GDM1 (cell line): ENCODE results near the gene ADAMTS18.
"Not testable (repeated sequence)": the region's sequence is repeated elsewhere in the genome, so short reads cannot be mapped to it uniquely, and the experiment has no call there.

Experiments used
- DNase-seq: peaks from one replicate; lab custom pipeline; 2025; lab: John Stamatoyannopoulos, UW

The ADAMTS18 gene, protein sequence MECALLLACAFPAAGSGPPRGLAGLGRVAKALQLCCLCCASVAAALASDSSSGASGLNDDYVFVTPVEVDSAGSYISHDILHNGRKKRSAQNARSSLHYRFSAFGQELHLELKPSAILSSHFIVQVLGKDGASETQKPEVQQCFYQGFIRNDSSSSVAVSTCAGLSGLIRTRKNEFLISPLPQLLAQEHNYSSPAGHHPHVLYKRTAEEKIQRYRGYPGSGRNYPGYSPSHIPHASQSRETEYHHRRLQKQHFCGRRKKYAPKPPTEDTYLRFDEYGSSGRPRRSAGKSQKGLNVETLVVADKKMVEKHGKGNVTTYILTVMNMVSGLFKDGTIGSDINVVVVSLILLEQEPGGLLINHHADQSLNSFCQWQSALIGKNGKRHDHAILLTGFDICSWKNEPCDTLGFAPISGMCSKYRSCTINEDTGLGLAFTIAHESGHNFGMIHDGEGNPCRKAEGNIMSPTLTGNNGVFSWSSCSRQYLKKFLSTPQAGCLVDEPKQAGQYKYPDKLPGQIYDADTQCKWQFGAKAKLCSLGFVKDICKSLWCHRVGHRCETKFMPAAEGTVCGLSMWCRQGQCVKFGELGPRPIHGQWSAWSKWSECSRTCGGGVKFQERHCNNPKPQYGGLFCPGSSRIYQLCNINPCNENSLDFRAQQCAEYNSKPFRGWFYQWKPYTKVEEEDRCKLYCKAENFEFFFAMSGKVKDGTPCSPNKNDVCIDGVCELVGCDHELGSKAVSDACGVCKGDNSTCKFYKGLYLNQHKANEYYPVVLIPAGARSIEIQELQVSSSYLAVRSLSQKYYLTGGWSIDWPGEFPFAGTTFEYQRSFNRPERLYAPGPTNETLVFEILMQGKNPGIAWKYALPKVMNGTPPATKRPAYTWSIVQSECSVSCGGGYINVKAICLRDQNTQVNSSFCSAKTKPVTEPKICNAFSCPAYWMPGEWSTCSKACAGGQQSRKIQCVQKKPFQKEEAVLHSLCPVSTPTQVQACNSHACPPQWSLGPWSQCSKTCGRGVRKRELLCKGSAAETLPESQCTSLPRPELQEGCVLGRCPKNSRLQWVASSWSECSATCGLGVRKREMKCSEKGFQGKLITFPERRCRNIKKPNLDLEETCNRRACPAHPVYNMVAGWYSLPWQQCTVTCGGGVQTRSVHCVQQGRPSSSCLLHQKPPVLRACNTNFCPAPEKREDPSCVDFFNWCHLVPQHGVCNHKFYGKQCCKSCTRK (N-terminal part only)

DNA sequence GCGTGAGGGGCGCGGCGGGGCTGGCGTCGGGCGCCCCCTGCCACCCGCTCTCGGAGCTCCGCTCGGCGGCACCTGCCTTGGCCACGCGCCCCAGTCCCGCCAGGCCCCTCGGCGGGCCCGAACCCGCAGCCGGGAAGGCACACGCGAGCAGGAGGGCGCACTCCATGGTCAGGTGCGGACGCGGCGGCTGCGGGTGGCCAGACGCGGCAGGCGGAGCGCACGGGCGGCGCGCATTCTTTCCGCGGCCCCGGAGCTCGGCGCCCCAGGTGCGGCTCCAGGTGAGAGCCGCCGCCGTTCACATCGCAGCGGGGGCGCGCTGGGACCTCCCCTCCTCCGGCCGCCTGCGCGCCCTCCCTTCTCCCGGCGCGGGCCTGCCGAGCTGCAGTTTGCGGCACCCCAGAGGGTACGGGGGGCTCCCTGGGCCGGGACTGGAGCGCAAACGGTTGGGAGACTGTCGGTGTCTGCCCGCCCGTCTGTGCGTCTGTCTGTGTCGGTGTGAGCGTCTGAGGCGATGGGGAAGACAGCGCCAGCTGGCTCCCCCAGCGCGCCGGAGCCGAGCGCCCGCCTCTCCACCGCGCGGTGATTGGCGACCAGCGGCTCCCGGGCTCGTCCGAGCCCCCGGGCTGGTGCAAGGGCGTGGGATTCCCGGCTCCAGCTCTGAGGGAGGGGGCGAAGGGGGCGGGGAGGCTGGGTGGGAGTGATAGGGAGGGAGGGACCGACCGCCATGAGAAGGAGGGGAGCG, at the start of gene ADAMTS18:
Gene ADAMTS18 (minus strand): TSS at position 505 of the 742 bp plus-strand sequence. CDS start 339 bp downstream, at position 166.
- DNase-seq = no peak

DNA sequence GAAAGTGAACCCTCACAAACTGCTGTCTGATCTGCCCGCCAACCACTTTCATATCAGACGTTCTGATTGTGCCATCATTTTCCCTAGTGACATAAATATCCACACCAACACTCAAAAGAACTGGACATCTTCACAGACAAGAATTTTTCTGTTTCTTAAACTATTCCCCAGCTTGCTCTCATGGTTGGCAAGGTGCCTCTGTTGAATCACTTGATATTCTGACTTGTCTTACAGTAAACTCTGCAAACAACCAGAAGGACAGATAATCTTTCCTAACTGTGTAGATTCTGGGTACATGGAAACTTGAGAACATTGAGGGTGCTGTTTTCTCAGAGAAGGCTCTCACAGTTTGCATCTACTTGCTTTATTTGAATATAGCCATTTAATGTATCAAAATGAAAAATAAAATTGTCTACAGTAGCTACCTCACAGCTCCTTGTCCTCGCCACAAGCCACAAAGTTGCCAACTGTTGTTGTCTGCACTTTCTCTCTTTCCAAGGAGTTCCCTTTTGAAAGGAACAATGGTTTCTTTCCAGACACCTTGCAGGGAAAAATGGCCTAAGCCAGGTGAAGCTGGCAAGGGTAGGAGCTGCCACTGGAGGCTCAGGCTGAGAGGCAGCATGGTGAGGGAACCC, 46.0 kb upstream of the ADAMTS18 start:
- no peak for DNase-seq

DNA sequence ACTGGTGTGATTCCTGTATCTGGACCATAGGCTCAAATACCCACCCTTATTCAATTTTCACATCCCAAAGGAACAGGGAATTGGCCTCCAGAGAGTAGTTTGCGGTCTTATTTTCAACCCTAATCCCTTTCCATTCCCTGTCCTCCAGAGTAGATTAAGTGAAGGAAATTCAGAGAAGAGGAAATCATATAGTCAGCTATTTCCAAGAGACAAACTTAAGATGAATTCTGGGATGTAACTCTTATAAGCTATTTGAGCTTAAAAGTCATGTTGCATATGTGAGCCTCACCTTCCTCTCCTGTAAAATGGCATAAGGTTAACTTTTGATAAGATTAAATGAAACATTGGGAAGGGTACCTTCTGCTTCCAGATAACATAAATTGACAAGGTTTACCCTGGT, 37.4 kb upstream of the ADAMTS18 start:
- no peak for DNase-seq

DNA sequence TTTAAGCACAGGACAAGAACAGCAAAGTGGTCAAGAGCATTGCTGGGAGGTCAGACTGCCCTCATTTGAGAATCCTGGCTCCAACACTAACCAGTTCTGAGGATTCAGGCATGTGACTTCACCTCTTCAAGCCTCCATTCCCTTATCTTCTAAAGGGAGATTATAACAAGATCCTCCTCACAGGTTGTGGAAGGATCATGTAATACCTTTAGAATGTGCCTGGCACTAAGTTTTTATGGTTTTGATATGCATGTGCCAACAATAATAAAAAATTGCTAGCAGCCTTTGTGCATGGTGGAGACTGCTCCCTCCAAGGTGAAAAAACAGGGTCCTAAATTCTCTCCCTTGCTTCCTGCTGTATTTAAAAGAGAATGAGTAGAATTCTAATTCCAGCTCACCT, 36.0 kb upstream of the ADAMTS18 start:
- DNase-seq = no peak

DNA sequence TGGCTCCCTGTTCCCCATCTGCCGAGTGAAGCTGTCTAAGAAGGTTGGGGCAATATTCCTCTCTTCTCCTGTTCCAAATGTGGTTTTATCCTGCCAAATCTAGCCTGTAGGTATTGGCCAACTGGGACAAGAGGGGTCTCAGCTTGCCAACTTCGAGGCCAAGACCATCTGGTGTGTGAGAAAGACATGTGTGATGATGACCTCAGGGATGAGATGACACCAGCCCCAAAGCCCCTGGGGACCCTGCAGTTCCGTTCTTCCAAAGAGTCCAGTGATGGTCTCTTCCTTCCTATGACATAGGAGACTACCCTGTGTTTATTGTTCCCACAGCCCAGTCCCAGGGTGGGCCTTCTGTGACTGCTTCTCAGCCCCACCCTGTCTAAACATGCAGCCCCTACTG, 34.8 kb upstream of the ADAMTS18 start:
- no peak for DNase-seq

DNA sequence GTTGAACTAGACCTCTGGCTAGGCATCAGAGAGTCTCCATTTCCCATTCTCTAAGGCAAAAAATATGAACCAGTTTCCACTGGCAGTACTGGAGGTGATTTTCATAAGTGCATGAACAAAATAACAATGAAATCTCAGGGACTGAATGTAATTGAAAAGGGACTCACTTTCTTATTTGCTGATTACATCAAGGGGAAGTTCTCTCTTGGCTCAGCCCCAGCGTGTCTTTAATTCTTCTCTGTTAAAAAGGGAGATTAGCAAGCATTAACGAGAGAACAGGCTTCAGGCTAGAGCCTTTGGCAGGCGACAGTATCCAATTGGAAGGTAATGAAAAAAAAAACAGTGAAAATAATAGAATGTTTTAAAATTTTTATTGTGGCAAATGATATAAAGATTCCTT, 34.0 kb upstream of the ADAMTS18 start:
- DNase-seq = no peak

DNA sequence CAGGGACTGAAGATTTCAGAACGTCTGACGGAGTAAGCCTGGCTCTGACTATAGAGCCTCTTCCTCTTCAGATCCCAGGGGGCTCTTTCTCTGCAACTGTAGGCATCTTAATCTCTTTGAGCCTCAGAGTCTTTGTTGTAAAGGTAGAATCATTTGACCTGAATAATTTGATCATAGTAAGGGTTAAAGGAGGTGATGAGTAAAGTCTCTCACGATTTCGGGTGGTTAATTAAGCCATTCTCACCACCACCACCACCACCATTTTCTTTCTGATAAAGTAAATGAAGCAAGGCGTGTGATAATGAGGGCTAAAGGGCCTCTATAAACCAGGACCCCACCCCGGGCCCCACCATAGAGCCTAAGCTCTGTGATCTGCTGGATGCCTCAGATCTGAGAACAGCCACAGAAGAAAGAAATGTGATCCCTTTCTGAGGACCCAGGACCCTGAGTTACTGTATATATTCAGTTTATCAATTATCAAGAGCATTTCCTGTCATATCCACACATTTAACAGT, 33.0 kb upstream of the ADAMTS18 start:
- no peak for DNase-seq

DNA sequence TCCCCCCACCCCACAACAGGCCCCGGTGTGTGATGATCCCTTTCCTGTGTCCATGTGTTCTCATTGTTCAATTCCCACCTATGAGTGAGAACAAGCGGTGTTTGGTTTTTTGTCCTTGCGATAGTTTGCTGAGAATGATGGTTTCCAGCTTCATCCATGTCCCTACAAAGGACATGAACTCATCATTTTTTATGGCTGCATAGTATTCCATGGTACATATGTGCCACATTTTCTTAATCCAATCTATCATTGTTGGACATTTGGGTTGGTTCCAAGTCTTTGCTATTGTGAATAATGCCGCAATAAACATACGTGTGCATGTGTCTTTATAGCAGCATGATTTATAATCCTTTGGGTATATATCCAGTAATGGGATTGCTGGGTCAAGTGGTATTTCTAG, 28.8 kb upstream of the ADAMTS18 start:
- not testable (repeated sequence) for DNase-seq

DNA sequence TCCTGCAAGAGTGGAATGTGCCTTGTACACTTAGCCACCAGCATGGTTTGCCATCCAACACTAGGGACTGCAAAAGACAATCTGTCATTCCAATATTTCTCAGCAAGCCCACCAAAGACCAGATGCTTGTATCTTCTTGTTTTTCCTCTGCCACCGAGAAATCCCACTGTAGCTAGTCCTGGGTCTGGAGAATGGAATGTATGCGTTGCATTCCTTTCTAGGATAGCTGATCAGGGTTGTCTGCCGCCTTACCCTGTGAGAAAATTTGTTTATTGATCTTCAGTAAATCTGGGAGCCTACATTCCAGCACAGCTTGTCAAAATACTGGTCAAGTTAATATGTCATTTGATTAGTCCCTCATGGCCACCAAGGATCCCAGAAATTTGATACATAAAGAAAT, 28.1 kb upstream of the ADAMTS18 start:
- no peak for DNase-seq

DNA sequence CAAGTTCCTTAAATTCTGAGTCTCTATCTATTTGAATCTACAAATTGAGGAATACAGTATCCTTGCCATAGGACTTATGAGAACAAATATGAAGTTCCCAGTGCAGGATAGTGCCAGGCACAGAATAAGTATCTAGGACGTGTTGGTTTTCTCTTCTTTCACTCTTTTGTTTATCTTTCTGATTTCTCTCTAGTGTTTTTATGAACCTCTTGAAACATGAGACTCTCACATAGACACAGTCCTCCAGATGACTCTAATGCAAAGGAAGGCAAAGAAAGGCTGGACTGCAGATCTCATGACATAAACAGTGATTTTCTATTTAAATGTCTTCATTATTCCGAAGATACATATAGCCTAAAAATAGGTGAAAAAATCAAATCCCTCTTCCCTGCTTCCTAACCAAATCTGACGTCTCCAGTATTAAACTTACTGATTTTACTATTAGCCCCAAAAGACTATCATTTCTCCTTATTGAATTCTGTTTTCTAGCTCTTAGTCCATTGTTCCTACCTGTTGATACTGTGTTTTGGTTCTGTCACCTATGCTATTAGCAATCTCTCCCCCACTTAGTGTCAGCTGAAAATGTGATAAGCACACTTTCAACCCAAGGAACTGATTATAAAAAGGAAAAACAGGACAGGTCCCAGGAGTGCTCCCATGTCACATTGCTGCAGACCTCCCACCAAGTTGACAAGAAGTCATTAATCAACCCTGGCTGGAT, 24.9 kb upstream of the ADAMTS18 start:
- DNase-seq = no peak

DNA sequence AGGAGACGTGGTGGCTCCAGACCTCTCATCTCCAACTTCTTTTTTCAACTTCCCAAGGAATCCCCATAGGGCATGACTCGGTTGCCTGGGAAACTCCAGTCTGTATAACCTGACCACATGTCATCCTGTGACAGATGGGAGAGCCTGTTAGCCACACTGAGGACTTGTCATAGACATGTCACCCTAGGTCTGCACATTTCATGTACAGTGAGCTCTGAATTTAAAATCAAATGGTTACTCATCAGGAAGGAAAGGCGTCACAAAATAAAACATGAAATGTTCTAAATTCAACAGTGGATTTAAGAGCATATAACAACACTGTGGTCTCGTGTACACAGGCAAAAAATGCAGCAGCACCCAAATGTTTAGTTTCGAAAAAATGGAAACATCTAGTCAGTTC, 22.2 kb upstream of the ADAMTS18 start:
- DNase-seq = no peak

DNA sequence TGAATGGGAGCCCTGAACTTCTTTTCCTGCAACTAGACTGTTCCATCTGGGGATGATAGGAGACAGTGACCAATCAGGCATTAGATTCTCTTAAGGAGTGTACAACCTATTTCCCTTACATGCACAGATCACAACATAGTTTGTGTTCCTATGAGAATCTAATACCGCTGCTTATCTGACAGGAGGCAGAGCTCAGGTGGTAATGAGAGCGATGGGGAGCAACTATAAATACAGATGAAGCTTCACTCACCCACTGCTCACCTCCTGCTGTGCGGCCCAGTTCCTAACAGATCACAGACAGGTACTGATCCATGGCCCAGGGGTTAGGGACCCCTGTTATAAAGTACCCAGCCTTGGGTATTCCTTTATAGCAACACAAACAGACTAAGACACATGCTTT, 17.4 kb upstream of the ADAMTS18 start:
- no peak for DNase-seq

DNA sequence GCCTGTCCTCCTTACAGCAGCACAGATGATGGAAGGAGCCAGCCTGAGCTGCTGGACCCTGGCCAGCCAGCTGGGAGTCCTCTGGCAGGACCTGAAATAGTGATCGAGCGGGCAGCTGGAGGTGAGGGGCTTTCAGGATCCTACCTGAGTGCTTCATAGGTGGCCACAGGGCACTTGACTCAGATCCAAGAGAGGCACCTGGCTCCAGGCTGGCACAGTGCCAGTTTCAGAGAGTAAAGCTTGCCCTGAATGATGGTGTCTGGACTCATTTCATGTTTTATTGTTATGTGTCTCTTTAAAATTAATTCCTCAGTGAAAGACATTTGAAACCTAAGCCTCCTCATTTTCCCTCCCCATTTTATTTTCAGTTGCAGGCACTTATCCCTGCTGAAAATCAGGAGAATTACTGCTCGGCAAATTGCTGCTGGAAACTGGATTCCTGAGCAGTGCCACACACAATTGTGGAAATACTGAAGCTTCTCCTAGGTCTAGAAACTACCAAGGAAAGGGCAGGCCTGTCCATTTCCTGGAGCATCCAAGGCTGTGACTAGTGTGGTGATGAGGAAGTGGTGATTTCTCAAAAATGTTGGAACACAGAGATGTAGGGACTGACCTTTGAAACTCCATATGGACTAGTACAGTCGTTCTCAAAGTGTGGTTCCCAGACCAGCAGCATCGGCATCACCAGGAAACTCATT, 16.1 kb upstream of the ADAMTS18 start:
- DNase-seq = no peak

DNA sequence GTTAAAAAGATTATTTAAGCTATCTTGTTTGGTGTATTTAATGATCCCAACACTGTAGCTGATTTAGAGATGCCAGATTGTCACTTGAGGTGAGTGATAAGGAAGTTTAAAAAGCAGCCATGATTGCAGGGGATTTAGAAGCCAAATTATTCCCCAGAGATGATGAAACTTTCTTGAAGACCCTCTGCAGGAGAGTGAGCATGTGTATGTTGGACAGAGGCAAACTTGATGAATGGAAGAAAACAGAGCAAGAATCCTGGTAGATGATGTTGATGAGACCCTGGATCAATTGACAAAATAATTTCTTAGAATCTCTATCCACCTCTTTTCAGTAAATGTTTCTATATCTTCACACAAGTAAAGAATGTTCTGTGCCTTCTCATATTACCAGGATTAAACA, 14.4 kb upstream of the ADAMTS18 start:
- no peak for DNase-seq

DNA sequence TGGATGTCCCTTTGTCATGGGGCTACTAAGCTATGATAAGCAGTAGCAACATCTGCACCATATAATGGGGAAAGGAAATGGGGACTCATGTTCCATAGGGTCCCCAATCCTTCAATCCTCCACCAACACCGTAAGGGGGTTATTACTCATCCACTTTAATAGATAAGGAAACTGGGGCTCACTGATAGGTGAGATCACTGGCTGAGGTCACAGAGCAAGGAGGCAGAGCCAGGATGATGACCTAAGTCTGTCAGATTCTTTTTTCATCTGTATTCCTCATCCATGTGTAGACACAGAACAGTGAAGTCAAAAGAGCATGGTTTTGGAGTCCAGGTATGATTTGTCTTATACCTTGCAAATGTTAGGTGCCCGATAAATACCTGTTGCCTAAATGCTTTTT, 10.5 kb upstream of the ADAMTS18 start:
- no peak for DNase-seq

DNA sequence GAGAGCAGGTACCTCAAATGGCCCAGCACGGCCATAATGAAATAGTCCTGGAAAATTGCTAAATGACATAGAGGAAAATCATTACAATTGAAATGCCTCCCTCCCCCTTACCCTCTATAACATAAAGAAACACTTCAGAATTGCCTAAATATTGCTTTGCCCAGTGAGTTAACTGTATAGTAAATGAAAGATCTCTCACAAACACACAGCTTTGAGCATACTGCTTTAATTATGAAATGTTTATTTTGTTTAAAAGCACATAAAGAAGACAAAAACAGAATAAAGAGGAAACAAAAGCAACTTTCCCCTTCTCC, 9.3 kb upstream of the ADAMTS18 start:
- DNase-seq = no peak

DNA sequence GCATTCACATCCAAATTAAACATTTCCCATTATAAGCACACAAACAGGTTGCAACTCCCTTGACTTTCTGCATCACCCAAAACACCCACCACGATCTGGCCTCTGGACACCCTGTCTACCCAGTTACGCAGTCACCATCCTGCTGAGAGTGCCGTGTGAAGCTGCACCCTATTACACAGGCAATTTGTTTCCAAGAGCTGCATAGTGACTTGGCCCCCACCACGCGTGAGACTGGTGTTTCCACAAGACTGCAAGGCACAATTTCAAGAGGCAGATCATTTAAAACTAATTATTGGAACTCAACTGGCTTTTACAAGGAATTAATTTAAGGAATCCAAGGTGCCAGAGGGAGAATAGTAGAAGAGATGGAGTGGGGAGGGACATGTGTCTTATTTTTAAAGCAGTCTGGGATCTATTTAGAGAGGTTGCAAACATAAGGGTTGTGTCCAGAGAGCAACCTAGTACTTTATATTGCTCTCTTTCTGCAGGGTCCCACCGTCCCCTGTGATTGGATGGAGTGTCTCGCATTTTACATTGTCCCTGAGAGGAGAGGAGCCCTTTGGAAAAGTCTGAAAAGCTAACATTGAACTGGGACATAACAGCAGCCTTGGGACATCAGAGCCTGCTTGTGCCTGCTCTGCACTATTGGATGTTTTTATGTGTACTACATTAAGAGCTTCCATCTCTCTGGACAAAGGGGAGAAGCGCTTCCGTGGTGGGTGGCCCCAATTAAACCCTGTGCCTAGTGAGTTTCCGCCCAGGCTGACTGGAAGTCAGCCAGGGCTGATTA, 8.7 kb upstream of the ADAMTS18 start:
- no peak for DNase-seq

DNA sequence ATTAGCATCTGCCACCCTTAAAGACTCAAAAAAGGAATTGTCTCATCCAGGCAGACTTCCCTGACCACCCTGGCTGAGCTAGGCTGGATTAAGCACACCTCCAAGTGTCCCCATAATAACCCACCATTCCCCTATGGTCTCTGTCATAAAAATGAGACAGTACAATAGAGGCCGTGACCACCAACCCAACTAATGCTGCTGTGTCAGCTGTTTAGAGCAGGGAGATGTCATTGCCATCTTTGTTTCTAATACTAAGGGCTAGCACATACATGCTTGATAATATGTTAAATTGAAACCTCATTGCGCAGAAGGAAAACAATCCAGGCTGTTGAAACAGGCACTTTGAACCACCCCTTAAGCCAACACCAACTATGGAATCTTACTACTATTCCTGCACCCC, 7.2 kb upstream of the ADAMTS18 start:
- no peak for DNase-seq

DNA sequence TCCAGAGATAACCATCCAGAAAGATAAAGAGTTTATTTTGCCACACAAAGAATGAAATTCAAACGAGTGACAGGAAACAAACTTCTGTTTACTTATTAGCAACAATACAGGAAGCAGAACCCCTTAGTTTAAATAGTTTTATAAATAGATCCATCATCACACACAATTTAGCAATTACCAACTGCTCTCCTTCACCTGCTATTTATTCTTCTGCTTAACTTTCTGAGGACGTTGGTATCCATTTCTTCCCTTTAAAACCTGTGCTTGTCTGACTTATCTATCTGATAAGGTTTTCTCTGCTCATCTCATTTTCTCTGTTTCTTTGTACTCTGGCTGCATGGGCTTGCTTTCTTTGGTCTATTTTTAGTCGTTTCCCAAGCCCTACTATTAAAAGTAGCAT, 4.3 kb upstream of the ADAMTS18 start:
- no peak for DNase-seq
